IPS-15b (cell line): Measurements from ENCODE around the gene MAN2A1.
"Not testable (repeated sequence)": the region's sequence is repeated elsewhere in the genome, so short reads cannot be mapped to it uniquely, and the experiment has no call there.

Source experiments
- H3K27me3 ChIP-seq: one replicate; pipeline ENCODE4 v1.6.1; 2013; ENCODE audit warnings: low read length; ENCODE audit not compliant: control insufficient read depth, insufficient read depth
- H3K36me3 ChIP-seq: one replicate; pipeline ENCODE4 v1.6.1; 2013; ENCODE audit warnings: low read length; ENCODE audit not compliant: control insufficient read depth, insufficient read depth
- H3K4me1 ChIP-seq: one replicate; pipeline ENCODE4 v1.6.1; 2013; ENCODE audit warnings: mild to moderate bottlenecking, low read length; ENCODE audit not compliant: control insufficient read depth, insufficient read depth
- H3K4me3 ChIP-seq: one replicate; pipeline ENCODE4 v1.5.1; 2013; ENCODE audit warnings: low read depth, low read length
- H3K9ac ChIP-seq: one replicate; pipeline ENCODE4 v1.6.1; 2013; ENCODE audit warnings: low read depth, mild to moderate bottlenecking, low read length
- H3K9me3 ChIP-seq: one replicate; pipeline ENCODE4 v1.6.1; 2013; ENCODE audit warnings: mild to moderate bottlenecking, low read length; ENCODE audit not compliant: control insufficient read depth, insufficient read depth

Gene MAN2A1

DNA sequence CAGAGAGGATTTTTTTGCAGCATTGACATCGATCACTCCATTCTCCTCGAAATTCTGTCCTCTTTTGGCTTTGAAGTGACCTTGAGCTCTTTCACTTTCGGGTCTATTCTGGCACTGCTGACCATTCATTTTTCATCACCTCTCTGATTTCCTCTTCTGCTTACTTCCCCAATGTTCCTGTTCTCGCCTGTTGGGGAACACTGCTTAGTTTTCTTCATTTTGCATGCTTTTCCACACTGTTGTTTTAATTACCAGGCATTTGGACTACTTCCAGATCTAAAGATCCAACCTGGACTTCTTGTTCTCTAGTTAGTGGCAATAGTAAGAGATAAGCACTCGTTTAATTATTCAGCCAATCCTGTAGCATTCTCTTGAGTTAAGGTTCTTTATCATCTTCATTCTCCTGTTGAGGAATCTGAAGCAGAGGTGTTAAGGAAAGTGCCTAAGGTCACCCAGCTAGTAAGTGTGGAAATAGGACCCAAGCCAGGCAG, 53.4 kb downstream of the MAN2A1 start:
- Histone ChIP-seq H3K27me3 (no peaks in the 10 kb centered on the region), H3K4me3 (no peak overlapping the region), H3K36me3 (no peaks in the 10 kb centered on the region), H3K9ac (no peak overlapping the region), H3K4me1 (peaks cover 45% of the 10 kb centered on the region), H3K9me3 (no peaks in the 10 kb centered on the region)

DNA sequence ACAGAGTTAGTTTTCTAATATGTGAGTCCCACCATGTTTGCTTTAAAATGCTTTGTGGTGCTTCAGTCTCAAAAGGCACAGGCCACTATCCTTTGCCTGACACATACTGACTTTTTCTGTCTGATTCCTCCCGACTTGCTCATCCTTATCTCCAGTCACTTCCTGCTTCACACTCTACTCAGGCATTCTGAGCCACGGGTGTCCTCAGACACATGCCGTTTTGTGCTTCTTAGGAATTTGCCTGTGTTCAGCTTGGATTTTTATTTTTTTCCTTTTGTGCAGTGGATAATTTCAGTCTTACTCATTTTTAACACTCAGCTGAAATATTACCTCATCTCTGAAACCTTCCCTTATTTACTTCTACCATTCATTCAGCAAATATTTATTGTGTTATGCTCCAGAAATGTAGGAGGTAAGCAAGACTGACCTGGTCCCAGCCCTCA, 54.1 kb downstream of the MAN2A1 start:
- H3K27me3 ChIP-seq, result no peaks in the 10 kb centered on the region
- no peak overlapping the region for H3K9ac ChIP-seq
- H3K4me3 ChIP-seq, result no peak overlapping the region
- peaks cover 41% of the 10 kb centered on the region for H3K4me1 ChIP-seq
- H3K36me3 ChIP-seq, result no peaks in the 10 kb centered on the region
- no peaks in the 10 kb centered on the region for H3K9me3 ChIP-seq

GRCh38 chr5:109744261-109744660, 54.5 kb downstream of the MAN2A1 start:
- Histone ChIP-seq H3K36me3 (no peaks in the 10 kb centered on the region), H3K9ac (no peak overlapping the region), H3K4me3 (no peak overlapping the region), H3K27me3 (no peaks in the 10 kb centered on the region), H3K9me3 (no peaks in the 10 kb centered on the region), H3K4me1 (peaks cover 38% of the 10 kb centered on the region)

DNA sequence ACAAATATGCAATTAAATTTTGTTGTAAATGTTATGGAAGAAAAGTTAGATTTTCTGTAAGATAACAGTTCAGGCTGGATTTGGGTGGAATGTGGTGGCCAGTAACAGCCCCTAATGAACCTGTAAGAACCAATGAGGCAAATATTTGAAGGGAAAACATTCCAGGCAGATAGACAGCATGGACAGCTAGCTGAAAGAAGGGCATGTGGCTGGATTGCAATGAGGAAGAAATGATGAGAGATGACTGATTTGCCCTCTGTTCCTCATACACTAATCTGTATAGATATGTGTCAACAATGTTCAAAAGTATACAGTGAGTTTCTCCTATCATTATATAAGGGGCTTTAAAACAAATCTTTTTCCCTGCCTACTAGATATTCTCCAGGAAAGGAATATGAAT, 58.8 kb downstream of the MAN2A1 start:
- Histone ChIP-seq H3K9ac (no peak overlapping the region), H3K36me3 (no peaks in the 10 kb centered on the region), H3K27me3 (no peaks in the 10 kb centered on the region), H3K4me3 (no peak overlapping the region), H3K9me3 (no peaks in the 10 kb centered on the region), H3K4me1 (no peaks in the 10 kb centered on the region)

DNA sequence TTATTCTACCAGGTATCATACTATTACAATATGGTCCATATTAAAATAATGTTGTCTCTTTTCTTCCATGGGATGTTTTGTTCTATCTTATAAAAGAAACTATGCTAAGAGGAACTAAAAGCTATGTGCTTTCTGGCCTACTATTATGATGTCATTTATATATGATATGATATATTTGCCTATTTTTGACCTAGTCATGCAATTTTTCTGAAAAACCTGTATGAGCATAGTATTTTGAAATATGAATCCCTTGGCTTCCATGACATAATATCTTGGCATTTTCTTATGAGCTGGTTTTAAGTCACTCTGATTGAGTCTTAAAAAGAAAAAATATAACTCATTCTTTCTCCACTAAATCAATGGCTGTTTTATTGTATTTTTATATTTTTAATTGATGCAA, 60.7 kb downstream of the MAN2A1 start:
- H3K4me1 ChIP-seq, result no peaks in the 10 kb centered on the region
- H3K4me3 ChIP-seq, result no peak overlapping the region
- no peaks in the 10 kb centered on the region for H3K9me3 ChIP-seq
- H3K36me3 ChIP-seq, result no peaks in the 10 kb centered on the region
- no peaks in the 10 kb centered on the region for H3K27me3 ChIP-seq
- H3K9ac ChIP-seq, result no peak overlapping the region

DNA sequence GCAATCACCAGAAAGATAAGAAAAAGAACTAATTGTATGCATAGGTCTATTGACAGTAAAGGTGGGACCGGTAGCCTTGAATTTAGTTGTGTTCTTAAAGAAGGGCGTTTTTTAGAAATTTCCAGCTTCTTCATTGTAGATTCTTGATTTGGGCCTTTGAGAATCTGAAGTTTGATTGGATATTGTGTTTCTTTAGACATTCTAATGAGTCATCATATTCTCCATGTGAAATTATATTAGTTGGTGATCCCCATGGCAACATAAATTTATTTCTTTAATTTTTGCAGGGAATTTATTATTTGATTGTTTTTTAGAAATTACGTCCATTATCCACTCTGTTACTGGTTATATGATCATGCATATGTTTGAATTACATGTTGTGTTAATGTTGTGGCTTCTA, 63.6 kb downstream of the MAN2A1 start:
- H3K4me1 ChIP-seq, result no peaks in the 10 kb centered on the region
- H3K36me3 ChIP-seq, result no peaks in the 10 kb centered on the region
- H3K9me3 ChIP-seq, result no peaks in the 10 kb centered on the region
- no peak overlapping the region for H3K9ac ChIP-seq
- H3K4me3 ChIP-seq, result no peak overlapping the region
- no peaks in the 10 kb centered on the region for H3K27me3 ChIP-seq

GRCh38 chr5:109754319-109754718, 64.6 kb downstream of the MAN2A1 start:
- Histone ChIP-seq H3K27me3 (no peaks in the 10 kb centered on the region), H3K4me1 (no peaks in the 10 kb centered on the region), H3K9ac (no peak overlapping the region), H3K36me3 (no peaks in the 10 kb centered on the region), H3K4me3 (no peak overlapping the region), H3K9me3 (no peaks in the 10 kb centered on the region)

GRCh38 chr5:109755761-109756160, 66.0 kb downstream of the MAN2A1 start:
- Histone ChIP-seq H3K9me3 (no peaks in the 10 kb centered on the region), H3K4me3 (no peak overlapping the region), H3K4me1 (no peaks in the 10 kb centered on the region), H3K9ac (no peak overlapping the region), H3K36me3 (no peaks in the 10 kb centered on the region), H3K27me3 (no peaks in the 10 kb centered on the region)

- Histone ChIP-seq H3K4me1 (no peaks in the 10 kb centered on the region), H3K4me3 (no peak overlapping the region), H3K27me3 (no peaks in the 10 kb centered on the region)
These were observed 66.9 kb downstream of the MAN2A1 start for GRCh38 chr5:109756543-109757185.

DNA sequence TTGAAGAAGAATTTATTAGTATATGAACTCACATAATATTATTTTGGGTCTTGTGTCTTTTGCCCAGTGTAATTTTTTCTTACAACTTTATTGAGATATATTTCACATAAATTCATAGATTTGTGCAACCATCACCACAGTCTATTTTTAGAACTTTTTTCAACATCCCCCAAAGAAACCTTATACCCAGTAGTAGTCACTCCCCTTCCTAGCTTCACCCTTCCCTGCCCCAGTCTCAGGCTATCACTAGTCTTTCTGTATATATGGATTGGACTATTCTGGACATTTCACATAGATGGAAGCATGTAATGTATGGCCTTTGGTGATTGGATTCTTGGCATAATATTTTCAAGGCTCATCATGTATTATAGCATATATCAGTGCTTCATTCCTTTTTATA, 67.8 kb downstream of the MAN2A1 start:
- Histone ChIP-seq H3K9ac (no peak overlapping the region), H3K27me3 (no peaks in the 10 kb centered on the region), H3K4me1 (no peaks in the 10 kb centered on the region), H3K4me3 (no peak overlapping the region), H3K9me3 (no peaks in the 10 kb centered on the region), H3K36me3 (no peaks in the 10 kb centered on the region)

More at GRCh38 chr5:109756543-109757185, 66.9 kb downstream of the MAN2A1 start:
- Histone ChIP-seq H3K9ac (no peak overlapping the region), H3K9me3 (no peaks in the 10 kb centered on the region), H3K36me3 (no peaks in the 10 kb centered on the region)

GRCh38 chr5:109759306-109759705, 69.6 kb downstream of the MAN2A1 start:
- no peak overlapping the region for H3K4me3 ChIP-seq
- no peaks in the 10 kb centered on the region for H3K36me3 ChIP-seq
- H3K9me3 ChIP-seq, result no peaks in the 10 kb centered on the region
- H3K4me1 ChIP-seq, result no peaks in the 10 kb centered on the region
- no peak overlapping the region for H3K9ac ChIP-seq
- H3K27me3 ChIP-seq, result no peaks in the 10 kb centered on the region

- H3K4me3 ChIP-seq, H3K36me3 ChIP-seq: not testable (repeated sequence)
These were observed 70.4 kb downstream of the MAN2A1 start for GRCh38 chr5:109760130-109760529.

More at GRCh38 chr5:109760130-109760529, 70.4 kb downstream of the MAN2A1 start:
- not testable (repeated sequence) for H3K9ac ChIP-seq, H3K4me1 ChIP-seq, H3K27me3 ChIP-seq, H3K9me3 ChIP-seq
